H1 (cell line): Measurements from ENCODE around the gene SPAG17. TPM values are rescaled to one million over a fixed set of nuclear protein-coding genes. Genes with fewer than 3 reads are reported as not detected.

ENCODE experiments used
- ATF3 ChIP-seq: IDR thresholded peaks from 2 replicates; pipeline ENCODE4 v1.6.1; 2011; ENCODE audit warnings: low read depth, mild to moderate bottlenecking, low read length; ENCODE audit not compliant: insufficient read depth
- CBX8 ChIP-seq: fragments of 300-800, 300-1000 bp; sonication (generic); IDR thresholded peaks from 2 replicates; pipeline ENCODE4 v1.7.1; 2016; ENCODE audit warnings: low read depth, low read length, borderline replicate concordance
- SIX5 ChIP-seq: IDR thresholded peaks from 2 replicates; pipeline ENCODE4 v1.6.1; 2011; ENCODE audit warnings: mild to moderate bottlenecking, low read depth, low read length
- polyA plus RNA-seq, 7 experiments: library from polyadenylated mRNA; depleted of rRNA in 3 of 7; stranded (reverse) in 5 of 7; unstranded in 2 of 7; fragments of >200 nt in 5 of 7; fragments of 200-250 nt in 2 of 7; gene quantifications; 1 replicate in 5 of 7; 2 replicates in 1 of 7; 4 replicates in 1 of 7; pipeline versions ENCODE4 v1.2.1 to v1.2.3, GENCODE V29; 2011 to 2013; ENCODE audit warnings: missing spikeins in 2 of 7, mixed read lengths in 2 of 7
- total RNA-seq: library from RNA; stranded (reverse); fragmentation: NEBNext Ultra II Directional; extraction: Animal tissue kit (Norgen Biotek cat#: 25700); gene quantifications from 2 replicates; pipeline ENCODE4 v1.2.1, GENCODE V29; 2021

The SPAG17 gene
- total and polyA plus RNA-seq, 2 of the 8 experiments (the other 6 are each of a cell fraction or from before 2014, with no cell fraction given): 0.56 to 0.62 TPM

GRCh38 chr1:118137900-118138299 is 47.1 kb downstream of the SPAG17 start (continued):
- TF ChIP-seq CBX8: no peak
- TF ChIP-seq SIX5: no peak
- TF ChIP-seq ATF3: no peak
